ENCODE measurements around the gene EZH1.

EZH1 gene

GRCh38 chr17:42682722-42683403, 62.0 kb downstream of the EZH1 start:
- peak; percentile 61 for DNase-seq (ENCODE audit: low read depth)

DNA sequence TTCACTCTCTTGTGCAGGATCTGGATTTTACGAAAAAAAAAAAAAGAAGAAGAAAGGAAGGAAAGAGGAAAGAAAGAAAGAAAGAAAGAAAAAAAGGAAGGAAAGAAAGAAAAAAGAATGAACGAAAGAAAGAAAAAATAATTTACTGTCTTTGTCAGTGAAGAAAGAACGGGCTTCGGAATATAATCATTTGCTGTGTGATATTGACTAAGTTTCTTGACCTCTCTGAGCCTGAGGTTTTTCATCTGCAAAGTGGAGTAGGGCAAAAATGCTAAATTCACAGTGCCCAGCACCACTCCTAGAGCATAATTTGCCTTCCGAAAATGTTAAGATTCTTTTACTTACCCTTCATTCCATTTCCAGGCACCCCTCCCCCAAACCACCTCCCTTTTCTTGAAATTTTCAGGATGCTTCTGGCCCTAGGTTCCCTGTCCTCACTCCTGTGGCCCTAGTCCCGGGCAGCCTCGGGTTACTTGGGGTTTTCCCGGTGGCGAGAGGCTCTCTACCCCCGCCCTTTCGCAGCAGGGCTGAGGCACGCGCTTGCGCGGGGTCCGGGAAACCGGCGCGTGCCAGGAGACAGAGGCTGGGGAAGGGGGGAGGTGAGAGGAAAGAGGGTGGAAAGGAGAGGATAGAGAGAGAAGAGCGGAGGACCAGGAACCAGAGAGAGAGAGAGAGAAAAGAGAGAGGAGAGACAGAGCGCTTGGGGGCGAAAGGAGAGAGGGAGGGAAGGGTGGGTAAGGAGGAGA, 62.7 kb downstream of the EZH1 start, which contains the start of gene CNTNAP1:
CNTNAP1 (plus strand) TSS at position 556 of the 746 bp plus-strand sequence. CDS start 299 bp downstream, outside the sequence.
- DNase-seq (ENCODE audit: low read depth): peak; percentile 87

GRCh38 chr17:42680331-42680808, 64.5 kb downstream of the EZH1 start:
- DNase-seq (ENCODE audit: low read depth): peak; percentile 18

GRCh38 chr17:42679492-42680330, 65.1 kb downstream of the EZH1 start:
- DNase-seq (ENCODE audit: low read depth): peak; percentile 81

DNA sequence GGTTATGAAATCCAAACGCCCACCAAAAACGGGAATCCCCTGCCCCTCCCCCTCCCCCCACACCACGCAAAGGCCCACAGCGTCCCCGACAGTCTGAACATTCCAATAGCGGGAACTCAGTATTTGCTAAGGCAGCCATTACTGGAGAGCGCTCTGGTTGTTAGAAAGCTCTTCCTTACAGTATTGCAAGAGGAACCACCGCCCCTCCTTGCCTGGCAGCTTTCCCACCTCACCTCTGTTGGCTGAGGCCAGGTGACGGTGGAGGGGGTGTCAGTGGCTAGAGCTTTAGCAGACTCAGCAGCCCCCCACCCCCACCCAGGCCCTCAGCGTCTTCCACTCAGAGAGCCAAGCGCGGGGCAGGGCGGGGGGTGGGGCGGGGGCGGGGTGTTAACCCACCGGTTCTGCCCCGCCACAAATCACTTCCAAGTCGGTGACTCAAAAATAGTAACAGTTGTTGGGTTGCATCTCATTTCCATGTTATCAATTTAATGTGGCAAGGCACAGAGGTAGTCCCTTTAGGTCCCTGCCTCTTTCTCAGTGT, 65.8 kb downstream of the EZH1 start:
- DNase-seq (ENCODE audit: low read depth): peak; percentile 39

DNA sequence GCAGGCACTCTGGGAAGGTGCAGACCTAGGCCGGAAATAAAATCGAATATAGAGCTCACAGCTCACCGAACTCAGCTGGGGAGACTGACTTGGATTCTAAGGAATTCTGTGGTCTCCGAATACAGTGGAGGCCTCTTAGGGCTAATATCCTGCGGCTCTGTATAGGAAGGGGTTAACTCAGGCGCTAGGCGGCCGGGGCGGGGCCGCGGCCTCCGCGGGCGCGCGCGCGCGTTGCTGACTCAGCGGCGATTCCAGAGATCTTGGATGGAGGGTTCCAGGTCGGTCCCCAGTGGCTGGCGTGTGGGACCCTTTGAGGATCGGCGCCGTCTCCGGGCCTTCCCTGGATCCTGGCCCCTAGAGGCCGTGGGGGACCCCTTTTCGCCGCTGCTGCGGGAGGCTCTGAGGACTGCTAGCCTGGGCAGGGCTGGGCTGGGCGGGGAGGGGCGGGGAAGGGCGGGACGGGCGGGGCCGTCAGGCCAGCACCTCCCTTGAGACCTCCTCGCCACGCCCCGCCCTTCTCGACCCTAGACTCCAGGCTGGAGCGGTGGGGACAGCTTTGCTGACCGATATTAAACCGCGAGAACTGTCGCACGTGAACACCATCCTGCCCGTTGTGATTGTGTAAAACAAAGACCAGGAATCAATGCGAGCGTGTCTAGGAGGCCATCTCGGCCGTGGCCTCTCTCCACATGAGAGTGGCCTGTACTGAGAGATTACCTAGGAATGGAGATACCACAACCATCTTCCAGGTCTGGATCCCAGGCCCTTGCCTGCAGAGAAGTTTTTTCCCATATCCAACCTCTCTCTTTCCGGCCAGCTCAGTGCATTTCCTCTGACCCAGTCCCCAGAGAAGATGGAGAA, 66.7 kb downstream of the EZH1 start:
- DNase-seq (ENCODE audit: low read depth): peak; percentile 94

DNA sequence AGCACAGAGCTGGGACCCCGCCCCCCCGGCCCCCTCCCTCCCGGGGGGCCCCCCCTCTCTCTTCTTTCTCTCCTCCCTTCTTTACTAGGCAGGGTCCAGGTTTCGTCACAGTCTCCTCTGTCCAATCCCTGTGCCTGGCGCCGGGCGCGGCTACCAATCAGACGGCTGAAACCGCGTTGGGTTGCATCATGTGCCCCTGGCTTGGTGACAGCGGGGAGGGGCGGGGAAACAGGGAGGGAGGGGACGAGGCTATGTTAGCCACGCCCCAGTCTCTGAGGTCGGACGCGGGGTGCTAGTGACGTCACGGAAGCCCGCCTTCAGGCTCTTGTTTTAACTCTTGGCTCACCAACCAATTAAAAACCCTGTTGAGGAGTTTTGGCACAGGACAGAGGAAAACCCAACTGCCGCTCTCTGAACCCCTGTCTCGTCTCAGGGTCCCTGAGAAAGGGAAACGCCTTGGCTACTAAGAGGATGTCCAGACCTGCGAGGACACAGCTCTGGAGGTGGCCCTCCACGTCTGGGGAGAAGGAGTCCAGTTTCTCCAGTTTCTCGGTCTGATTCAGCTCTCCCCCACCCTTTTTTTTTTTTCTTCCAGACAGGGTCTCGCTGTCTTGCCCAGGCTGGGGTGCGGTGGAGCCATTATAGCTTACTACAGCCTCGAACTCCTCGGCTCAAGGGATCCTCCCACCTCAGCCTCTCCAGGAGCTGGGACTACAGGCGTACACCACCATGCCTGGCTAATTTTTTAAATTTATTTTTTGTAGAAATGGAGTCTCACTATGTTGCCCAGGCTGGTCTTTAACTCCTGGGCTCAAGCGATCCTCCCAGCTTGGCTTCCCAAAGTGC, 67.6 kb downstream of the EZH1 start:
- peak; percentile 99 for DNase-seq (ENCODE audit: low read depth)

- no peak for DNase-seq (ENCODE audit: low read depth)
Observed at GRCh38 chr17:42676424-42677011, 68.3 kb downstream of the EZH1 start, which contains the start of gene PLEKHH3. Gene PLEKHH3, minus strand, starts transcription at chr17:42676994. Its CDS starts 431 bp downstream, at chr17:42676563.

DNA sequence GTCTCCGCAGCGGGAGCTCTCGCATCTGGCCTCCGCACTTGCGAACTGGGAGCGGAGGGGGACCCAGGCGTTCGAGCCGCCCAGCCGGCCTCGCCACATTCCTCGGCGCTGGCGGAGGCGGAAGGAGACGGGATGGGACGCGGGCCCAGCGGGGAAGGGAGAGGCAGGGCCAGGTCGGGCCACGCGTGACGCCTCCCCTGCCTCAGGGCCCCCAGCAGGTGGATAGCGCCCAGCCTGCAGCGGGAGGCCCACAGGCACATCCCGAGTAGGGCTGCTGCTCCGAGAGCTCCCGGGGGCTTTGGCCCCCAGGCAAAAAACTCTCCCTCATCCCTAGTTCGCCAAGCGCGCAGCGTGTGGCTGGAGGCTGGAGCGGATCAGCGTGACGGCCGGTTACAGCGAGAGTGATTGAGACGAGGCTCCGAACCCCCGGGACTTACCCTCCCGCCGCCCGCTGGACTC, 68.8 kb downstream of the EZH1 start:
- peak; percentile 58 for DNase-seq (ENCODE audit: low read depth)

- DNase-seq (ENCODE audit: low read depth): no peak
Observed at GRCh38 chr17:42675348-42675964, 69.4 kb downstream of the EZH1 start.

GRCh38 chr17:42674755-42675347, 70.0 kb downstream of the EZH1 start:
- DNase-seq (ENCODE audit: low read depth): no peak

GRCh38 chr17:42673885-42674754, 70.7 kb downstream of the EZH1 start:
- peak; percentile 79 for DNase-seq (ENCODE audit: low read depth)

- DNase-seq (ENCODE audit: low read depth): no peak
Observed at GRCh38 chr17:42673266-42673884, 71.5 kb downstream of the EZH1 start.

- DNase-seq (ENCODE audit: low read depth): no peak
Observed at GRCh38 chr17:42672038-42672437, 72.8 kb downstream of the EZH1 start.

- no peak for DNase-seq (ENCODE audit: low read depth)
Observed at GRCh38 chr17:42670789-42671657, 73.8 kb downstream of the EZH1 start.
